GM13977 (cell line): Measurements from ENCODE around the gene CCR9.

Source experiments
- DNase-seq: peaks from one replicate; pipeline ENCODE4 v3.0.0; 2012; ENCODE audit warnings: low spot score
- in situ Hi-C: fragments of 300-500 bp; cut with MboI; formaldehyde crosslinking; loops from one replicate; pipeline ENCODE4 v1.12.0; 2022; ENCODE audit warnings: low sequenced_read_pairs, low pct_unique_long_range_greater_than_20kb, mixed read lengths, inconsistent platforms; ENCODE audit not compliant: unreplicated experiment
- TF ChIP-seq, protein P1 (sequence below): IDR thresholded peaks from 2 replicates; pipeline ENCODE4 v1.5.1; 2012; ENCODE audit warnings: mild to moderate bottlenecking, control low read depth; ENCODE audit not compliant: insufficient read depth; ENCODE audit errors: extremely low read depth, missing control alignments

CCR9 gene

DNA sequence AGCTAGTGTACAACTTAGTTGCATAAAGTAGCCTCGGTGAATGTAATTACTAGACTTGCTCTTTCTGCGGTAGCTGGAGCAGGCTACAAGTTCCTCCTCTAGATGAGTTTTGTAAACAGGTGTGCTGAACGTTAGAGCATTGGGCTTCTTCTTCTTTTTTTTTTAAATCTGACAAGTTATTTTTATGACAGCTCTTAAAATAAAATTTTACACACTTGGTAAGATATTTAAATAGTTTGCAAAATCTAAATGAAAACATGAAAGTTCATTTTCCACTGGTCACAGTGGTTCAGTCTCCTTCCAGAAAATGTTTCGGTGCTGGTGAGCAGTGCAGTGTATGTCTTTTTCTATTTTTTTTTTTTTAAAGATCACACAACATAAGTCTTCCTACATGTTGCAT, 3.0 kb downstream of the CCR9 start:
- peak; percentile 43 for DNase-seq
- in situ Hi-C loops, result no loop called here
- TF ChIP-seq, protein P1, sequence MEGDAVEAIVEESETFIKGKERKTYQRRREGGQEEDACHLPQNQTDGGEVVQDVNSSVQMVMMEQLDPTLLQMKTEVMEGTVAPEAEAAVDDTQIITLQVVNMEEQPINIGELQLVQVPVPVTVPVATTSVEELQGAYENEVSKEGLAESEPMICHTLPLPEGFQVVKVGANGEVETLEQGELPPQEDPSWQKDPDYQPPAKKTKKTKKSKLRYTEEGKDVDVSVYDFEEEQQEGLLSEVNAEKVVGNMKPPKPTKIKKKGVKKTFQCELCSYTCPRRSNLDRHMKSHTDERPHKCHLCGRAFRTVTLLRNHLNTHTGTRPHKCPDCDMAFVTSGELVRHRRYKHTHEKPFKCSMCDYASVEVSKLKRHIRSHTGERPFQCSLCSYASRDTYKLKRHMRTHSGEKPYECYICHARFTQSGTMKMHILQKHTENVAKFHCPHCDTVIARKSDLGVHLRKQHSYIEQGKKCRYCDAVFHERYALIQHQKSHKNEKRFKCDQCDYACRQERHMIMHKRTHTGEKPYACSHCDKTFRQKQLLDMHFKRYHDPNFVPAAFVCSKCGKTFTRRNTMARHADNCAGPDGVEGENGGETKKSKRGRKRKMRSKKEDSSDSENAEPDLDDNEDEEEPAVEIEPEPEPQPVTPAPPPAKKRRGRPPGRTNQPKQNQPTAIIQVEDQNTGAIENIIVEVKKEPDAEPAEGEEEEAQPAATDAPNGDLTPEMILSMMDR, result no peak

DNA sequence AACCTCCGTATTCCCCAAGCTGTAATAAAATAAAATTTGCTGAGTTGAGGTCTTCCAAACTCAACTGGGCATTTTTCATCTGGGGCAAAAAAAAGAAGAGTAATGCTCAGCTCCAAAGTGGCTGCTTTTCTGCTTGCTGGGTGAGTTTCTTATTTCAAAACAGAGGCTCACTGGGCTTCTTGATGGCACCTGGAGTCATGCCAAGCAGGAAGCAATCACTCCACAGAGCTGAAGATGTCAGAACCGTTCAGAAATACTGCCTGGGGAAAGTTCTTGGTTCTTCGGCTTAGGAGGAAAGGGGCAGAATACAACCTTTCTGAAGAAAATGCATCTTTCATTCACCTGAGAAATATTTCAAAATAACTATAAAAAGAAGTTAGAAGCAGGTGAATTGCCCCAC, 4.1 kb downstream of the CCR9 start:
- TF ChIP-seq, protein P1, result no peak
- in situ Hi-C loops, result no loop called here
- no peak for DNase-seq

DNA sequence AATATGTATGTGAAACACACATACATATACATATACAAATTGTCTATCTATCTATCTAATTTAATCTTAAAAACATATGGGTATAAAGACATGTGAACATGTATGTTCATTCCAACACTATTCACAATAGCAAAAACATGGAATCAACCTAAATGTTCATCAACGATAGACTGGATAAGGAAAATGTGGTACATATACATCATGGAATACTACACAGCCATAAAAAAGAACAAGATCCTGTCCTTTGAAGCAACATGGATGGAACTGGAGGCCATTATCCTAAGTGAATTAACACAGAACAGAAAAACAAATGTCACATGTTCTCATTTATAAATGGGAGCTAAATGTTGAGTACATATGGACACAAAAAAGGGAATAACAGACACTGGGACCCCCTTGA, 5.8 kb downstream of the CCR9 start:
- no peak for DNase-seq
- in situ Hi-C loops, result no loop called here
- TF ChIP-seq, protein P1, result no peak

DNA sequence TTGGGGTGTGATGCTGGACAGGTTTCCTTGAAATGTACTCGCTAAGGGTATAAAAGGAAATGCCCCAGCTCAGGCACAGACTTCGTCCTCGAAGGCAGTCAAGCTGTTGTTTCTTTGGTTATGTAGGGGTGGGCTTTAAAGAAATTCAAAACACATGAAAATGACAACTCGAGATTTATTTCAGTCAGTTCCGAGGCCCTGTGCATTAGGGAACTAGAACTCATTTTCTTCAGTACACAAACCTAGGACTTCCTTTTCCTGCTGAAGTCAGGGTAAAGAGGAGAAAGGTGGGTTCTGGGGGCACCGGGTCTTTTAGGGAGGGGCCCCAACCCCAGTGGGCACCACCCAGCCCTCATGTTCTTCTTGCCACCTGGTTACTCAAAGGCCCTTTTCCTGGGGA, 7.7 kb downstream of the CCR9 start:
- DNase-seq, result no peak
- in situ Hi-C loops, result no loop called here
- TF ChIP-seq, protein P1, result no peak

DNA sequence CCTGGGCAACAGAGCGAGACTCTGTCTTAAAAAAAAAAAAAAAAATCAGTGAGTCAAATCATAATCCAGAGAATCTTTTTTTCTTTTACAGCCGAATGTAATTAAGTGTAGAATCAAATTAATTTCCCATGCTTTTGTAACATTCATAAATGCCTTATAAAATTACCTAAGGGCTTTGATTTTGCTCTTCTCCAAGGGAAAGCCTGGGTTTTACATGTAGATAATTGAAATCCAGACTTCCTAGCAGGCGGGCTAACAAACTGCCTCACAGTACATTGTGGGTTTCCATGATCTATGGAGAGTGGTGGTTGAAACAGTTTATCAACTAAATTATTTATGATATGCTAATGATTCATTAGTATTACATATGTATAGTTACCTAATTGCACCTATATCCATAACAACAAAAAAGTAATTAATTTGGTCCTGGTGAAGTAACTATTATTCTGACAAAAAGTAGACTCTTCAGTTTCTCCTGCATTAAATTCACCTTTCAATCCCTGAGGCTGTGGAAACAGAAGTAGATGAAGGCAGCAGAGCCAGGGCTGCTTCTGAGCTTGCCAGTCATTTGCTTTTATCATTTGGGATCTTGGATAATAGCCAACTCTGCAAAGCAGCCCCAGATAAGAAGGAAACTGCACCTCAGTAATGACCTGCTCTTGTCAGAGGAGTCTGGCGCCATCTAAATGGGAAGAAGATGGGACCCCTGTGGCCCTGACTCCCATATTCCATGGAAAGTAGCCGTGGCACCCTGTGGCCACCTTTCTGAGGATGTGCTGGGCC, 9.5 kb downstream of the CCR9 start:
- in situ Hi-C loops, result no loop called here
- TF ChIP-seq, protein P1, result no peak
- no peak for DNase-seq

DNA sequence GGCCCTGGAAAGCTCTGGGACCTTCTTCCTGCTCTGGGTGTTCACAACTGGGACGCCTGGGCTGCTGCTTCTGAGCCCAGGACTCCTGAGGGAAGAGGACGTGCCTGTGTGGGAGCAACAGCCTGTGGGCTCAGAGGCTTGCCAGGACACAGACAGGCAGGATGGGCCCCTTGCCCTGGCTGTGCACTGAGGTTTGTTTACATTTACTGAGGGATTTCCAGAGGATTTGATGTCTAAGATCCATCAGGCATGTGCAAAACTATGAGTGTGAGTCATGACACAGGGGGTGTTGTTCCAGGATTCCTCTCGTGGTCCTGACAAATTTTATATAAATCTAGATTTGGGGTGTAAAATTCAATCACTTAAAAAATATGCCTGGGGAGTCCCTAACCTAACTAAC, 10.6 kb downstream of the CCR9 start:
- in situ Hi-C loops, result no loop called here
- no peak for DNase-seq
- TF ChIP-seq, protein P1, result no peak

DNA sequence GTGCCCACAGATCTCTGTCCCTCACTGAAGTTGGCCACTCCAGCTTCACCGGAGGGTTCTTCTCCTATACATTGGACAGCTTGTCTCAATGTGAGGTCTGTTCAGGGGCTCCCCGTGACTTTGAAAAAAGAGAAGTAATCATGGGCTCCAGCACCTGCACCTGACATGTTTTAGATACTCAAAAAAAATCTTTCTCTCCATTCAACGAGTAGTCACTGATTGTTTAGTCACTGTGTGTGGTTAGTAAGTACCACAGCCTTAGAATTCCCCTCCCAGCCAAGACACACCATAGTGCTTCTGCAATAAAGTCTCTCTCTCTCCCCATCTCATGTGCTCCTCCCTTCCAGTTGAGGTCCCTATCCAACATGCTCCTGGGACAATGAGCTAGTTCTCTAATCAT, 18.6 kb downstream of the CCR9 start:
- TF ChIP-seq, protein P1, result no peak
- in situ Hi-C loops, result no loop called here
- DNase-seq, result peak; percentile 71
